ACC112 (cell line): ENCODE results near the gene TEDDM1.

Source experiments
- H2AFZ ChIP-seq: fragments of 200-600 bp; sonication (generic); one replicate; pipeline ENCODE4 v1.6.0; 2017; ENCODE audit warnings: antibody characterized with exemption, low read length; ENCODE audit not compliant: unreplicated experiment
- H3K27ac ChIP-seq: fragments of 200-600 bp; sonication (generic); 2 replicates; pipeline ENCODE4 v1.5.1; 2014; ENCODE audit warnings: low read depth, mild to moderate bottlenecking, antibody characterized with exemption, low read length, moderate library complexity
- H3K27me3 ChIP-seq: fragments of 200-600 bp; sonication (generic); 2 replicates; pipeline ENCODE4 v1.6.1; 2014; ENCODE audit warnings: mild to moderate bottlenecking, antibody characterized with exemption, low read length, moderate library complexity, mixed read lengths; ENCODE audit not compliant: insufficient read depth
- H3K36me3 ChIP-seq: fragments of 200-600 bp; sonication (generic); 2 replicates; pipeline ENCODE4 v1.6.1; 2016; ENCODE audit warnings: mild to moderate bottlenecking, antibody characterized with exemption, low read length, moderate library complexity, mixed read lengths; ENCODE audit not compliant: insufficient read depth
- H3K4me1 ChIP-seq: fragments of 200-600 bp; sonication (generic); one replicate; pipeline ENCODE4 v1.6.1; 2016; ENCODE audit warnings: low read length, mixed read lengths; ENCODE audit not compliant: insufficient read depth, unreplicated experiment, control insufficient read depth
- H3K4me3 ChIP-seq: fragments of 200-600 bp; sonication (generic); 2 replicates; pipeline ENCODE4 v1.5.1; 2014; ENCODE audit warnings: mild to moderate bottlenecking, low read depth, low read length
- H3K79me2 ChIP-seq: fragments of 200-600 bp; sonication (generic); one replicate; pipeline ENCODE4 v1.6.0; 2016; ENCODE audit warnings: low read length; ENCODE audit not compliant: control insufficient read depth, unreplicated experiment, insufficient read depth

TEDDM1 gene

DNA sequence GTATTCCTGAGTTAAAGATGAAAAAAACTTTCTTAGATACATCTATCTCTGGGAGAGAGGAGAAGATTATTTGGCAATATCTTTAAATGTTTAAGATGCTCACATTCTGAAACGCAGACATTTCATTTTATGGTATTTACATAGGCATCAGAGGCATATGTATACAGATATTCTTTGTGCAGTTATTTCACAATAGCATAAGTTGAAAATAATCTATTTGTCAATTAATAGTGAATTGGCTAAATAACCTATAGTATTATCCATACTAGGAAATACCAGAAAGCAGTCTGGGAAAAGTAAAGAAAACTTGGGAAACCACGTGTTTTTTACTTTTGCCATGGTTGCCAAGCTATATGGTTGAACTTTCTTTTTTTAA lies 44.8 kb downstream of the TEDDM1 start:
- H3K4me3 ChIP-seq: no peak overlapping the region
- no peaks in the 10 kb centered on the region for H3K4me1 ChIP-seq
- H3K27me3 ChIP-seq: no peaks in the 10 kb centered on the region
- no peak overlapping the region for H2AFZ ChIP-seq
- no peaks in the 10 kb centered on the region for H3K79me2 ChIP-seq
- H3K36me3 ChIP-seq: no peaks in the 10 kb centered on the region
- H3K27ac ChIP-seq: no peak overlapping the region

DNA sequence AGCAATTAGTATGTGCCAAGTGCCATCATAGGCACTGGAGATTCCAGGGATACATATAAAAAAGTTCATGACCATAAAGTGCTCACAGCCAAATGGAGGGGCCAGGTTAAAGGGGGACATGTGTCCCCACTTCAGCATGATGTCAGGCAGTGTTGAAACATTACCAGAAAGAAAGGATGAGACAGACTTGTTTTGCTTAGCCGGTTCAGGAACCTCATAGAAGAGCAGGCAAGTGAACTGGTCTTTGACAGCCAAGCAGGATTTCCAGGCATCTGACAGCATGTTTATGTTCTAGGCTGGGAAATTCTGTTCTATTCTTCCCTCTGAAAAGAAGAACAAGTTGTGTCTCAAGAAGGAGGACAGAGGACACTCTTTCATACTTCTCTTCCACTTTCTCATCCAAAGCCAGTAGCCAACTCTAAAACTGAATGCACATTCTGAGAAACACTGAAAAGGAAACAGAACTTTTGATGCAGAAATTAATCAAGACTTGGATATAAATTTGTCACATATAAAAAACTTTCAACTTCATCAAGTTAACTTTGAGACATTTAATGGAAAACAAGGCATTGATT lies 48.6 kb downstream of the TEDDM1 start:
- no peaks in the 10 kb centered on the region for H3K4me1 ChIP-seq
- no peaks in the 10 kb centered on the region for H3K79me2 ChIP-seq
- H3K27me3 ChIP-seq: no peaks in the 10 kb centered on the region
- no peak overlapping the region for H2AFZ ChIP-seq
- H3K27ac ChIP-seq: no peak overlapping the region
- no peaks in the 10 kb centered on the region for H3K36me3 ChIP-seq
- no peak overlapping the region for H3K4me3 ChIP-seq

DNA sequence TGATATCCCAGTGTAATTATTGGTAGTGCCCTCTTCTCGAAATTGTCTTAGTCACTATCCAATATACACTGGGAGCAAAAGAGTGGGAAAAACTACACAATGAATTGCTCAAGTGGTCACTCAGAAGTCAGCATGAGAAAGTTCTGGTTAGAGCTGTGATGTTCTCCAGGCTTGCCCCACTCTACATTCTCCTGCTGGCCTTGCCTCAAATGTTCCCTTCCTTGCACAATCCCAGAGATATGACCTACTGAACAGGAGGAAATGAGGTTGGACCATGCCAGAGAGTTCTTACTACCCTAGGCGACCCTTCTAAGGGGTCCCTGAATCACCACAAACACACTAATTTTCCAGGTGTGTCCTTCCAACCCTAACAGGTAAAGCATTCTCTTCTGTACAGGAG lies 49.6 kb downstream of the TEDDM1 start:
- Histone ChIP-seq H2AFZ (no peak overlapping the region), H3K79me2 (no peaks in the 10 kb centered on the region), H3K27ac (no peak overlapping the region), H3K4me3 (no peak overlapping the region), H3K36me3 (no peaks in the 10 kb centered on the region), H3K4me1 (no peaks in the 10 kb centered on the region), H3K27me3 (no peaks in the 10 kb centered on the region)

DNA sequence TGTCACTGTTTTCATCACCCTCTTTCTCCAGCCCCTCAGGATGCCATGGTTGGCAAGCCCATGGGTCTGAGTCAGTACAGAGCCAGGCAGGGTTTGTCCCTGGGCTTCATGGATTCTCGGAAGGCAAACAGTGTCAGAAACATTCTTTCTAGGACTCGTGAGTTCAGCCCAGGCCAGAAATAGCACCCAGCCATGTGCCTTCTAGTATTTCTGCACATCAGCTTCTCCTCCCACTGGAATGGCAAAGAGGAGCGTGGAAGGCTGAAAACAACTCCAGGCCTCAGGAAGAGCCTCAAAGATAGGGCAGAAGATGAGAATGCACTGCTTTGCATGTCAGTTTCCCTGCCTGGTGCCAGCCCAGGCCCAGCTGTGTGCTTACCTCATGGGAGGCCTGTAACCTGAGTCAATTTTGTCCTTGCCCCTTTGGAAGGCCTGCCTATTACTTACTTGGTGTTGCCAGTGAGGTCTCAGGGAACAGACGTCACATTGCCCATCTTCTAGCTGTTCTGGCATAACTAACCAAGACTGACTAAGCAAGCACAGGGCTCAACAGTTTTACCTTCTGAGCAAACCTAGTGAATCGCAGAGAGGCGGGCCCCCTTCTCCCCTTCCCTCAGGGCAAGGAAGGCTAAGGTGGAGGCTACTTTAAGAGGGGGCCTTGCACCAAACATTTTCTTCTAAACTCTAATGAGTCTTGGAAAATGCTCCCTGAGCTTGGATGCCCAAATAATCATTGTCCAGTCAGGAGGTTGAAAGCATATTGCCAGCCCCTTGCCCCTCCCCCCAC lies 51.3 kb downstream of the TEDDM1 start:
- Histone ChIP-seq H2AFZ (no peak overlapping the region), H3K79me2 (no peaks in the 10 kb centered on the region), H3K27ac (no peak overlapping the region), H3K4me3 (no peak overlapping the region), H3K36me3 (no peaks in the 10 kb centered on the region), H3K27me3 (no peaks in the 10 kb centered on the region), H3K4me1 (no peaks in the 10 kb centered on the region)
